Measurements from ENCODE around the gene RASGRP4.

Gene RASGRP4

DNA sequence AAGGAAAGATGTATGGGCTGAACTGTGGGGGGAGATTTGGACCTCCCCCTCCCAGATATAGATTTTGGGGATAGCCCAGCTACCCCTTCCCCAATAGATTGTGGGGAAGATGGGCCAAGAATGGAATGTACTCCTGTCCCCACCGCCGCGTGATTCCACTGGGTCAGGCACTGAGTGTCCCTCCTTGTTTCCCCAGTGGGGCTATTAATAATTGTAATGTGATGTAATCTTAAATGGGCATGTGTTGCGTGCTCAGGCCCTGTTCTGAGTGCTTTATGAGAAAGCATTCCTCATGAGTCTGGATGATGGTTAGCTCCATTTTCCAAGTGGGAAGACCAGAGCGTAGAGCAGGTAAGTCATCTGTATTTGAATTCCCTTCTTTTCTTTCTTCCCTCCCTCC, 50.3 kb downstream of the RASGRP4 start (continued):
- TF ChIP-seq PBX3 (CRISPR knock-in tag; IDR thresholded peaks at IDR 0.05) (no peak), ZNF335 (tag by site-specific recombination; conservative IDR thresholded peaks at IDR 0.05) (no peak), ZNF510 (tag by site-specific recombination; IDR thresholded peaks at IDR 0.05; ENCODE audit: insufficient replicate concordance) (no peak), ELK4 (IDR thresholded peaks at IDR 0.05; ENCODE audit: borderline replicate concordance, low read depth, low read length) (no peak), KLF10 (tag by site-specific recombination; IDR thresholded peaks at IDR 0.05) (no peak), ZBTB26 (tag by site-specific recombination; optimal IDR thresholded peaks at IDR 0.05) (no peak), ZNF223 (tag by site-specific recombination; IDR thresholded peaks at IDR 0.05) (no peak), EGR2 (tag by site-specific recombination; IDR thresholded peaks at IDR 0.05; ENCODE audit: low read depth) (no peak), ZSCAN30 (tag by site-specific recombination; IDR thresholded peaks at IDR 0.05) (no peak), ZNF48 (tag by site-specific recombination; IDR thresholded peaks at IDR 0.05) (no peak), ZNF394 (tag by site-specific recombination; IDR thresholded peaks at IDR 0.05; ENCODE audit: borderline replicate concordance) (no peak), FEZF1 (tag by site-specific recombination; IDR thresholded peaks at IDR 0.05) (no peak), BCL11A (tag by site-specific recombination; IDR thresholded peaks at IDR 0.05; ENCODE audit: low read depth) (no peak), ZNF561 (tag by site-specific recombination; IDR thresholded peaks at IDR 0.05; ENCODE audit: borderline replicate concordance) (0 out of 2 replicates have a peak, but pooled peaks have one; percentile 7), ZNF138 (tag by site-specific recombination; IDR thresholded peaks at IDR 0.05; ENCODE audit: borderline replicate concordance) (no peak), ZNF776 (tag by site-specific recombination; IDR thresholded peaks at IDR 0.05; ENCODE audit: borderline replicate concordance) (no peak), ZNF677 (tag by site-specific recombination; IDR thresholded peaks at IDR 0.05) (no peak), ZNF19 (tag by site-specific recombination; IDR thresholded peaks at IDR 0.05; ENCODE audit: low read depth) (no peak), ZNF426 (tag by site-specific recombination; IDR thresholded peaks at IDR 0.05) (no peak), ZNF23 (tag by site-specific recombination; IDR thresholded peaks at IDR 0.05; ENCODE audit: borderline replicate concordance) (no peak), ZSCAN5A (tag by site-specific recombination; IDR thresholded peaks at IDR 0.05) (no peak), ZNF777 (tag by site-specific recombination; IDR thresholded peaks at IDR 0.05; ENCODE audit: borderline replicate concordance) (no peak), ZNF184 (tag by site-specific recombination; IDR thresholded peaks at IDR 0.05) (no peak), ZNF571 (tag by site-specific recombination; IDR thresholded peaks at IDR 0.05) (no peak)
- TF ChIP-seq, protein P1, sequence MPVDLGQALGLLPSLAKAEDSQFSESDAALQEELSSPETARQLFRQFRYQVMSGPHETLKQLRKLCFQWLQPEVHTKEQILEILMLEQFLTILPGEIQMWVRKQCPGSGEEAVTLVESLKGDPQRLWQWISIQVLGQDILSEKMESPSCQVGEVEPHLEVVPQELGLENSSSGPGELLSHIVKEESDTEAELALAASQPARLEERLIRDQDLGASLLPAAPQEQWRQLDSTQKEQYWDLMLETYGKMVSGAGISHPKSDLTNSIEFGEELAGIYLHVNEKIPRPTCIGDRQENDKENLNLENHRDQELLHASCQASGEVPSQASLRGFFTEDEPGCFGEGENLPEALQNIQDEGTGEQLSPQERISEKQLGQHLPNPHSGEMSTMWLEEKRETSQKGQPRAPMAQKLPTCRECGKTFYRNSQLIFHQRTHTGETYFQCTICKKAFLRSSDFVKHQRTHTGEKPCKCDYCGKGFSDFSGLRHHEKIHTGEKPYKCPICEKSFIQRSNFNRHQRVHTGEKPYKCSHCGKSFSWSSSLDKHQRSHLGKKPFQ (tag by site-specific recombination; IDR thresholded peaks at IDR 0.05) = no peak
- TF ChIP-seq, protein P2, sequence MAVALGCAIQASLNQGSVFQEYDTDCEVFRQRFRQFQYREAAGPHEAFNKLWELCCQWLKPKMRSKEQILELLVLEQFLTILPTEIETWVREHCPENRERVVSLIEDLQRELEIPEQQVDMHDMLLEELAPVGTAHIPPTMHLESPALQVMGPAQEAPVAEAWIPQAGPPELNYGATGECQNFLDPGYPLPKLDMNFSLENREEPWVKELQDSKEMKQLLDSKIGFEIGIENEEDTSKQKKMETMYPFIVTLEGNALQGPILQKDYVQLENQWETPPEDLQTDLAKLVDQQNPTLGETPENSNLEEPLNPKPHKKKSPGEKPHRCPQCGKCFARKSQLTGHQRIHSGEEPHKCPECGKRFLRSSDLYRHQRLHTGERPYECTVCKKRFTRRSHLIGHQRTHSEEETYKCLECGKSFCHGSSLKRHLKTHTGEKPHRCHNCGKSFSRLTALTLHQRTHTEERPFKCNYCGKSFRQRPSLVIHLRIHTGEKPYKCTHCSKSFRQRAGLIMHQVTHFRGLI (tag by site-specific recombination; IDR thresholded peaks at IDR 0.05) = no peak
- TF ChIP-seq, protein P3, sequence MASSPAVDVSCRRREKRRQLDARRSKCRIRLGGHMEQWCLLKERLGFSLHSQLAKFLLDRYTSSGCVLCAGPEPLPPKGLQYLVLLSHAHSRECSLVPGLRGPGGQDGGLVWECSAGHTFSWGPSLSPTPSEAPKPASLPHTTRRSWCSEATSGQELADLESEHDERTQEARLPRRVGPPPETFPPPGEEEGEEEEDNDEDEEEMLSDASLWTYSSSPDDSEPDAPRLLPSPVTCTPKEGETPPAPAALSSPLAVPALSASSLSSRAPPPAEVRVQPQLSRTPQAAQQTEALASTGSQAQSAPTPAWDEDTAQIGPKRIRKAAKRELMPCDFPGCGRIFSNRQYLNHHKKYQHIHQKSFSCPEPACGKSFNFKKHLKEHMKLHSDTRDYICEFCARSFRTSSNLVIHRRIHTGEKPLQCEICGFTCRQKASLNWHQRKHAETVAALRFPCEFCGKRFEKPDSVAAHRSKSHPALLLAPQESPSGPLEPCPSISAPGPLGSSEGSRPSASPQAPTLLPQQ (tag by site-specific recombination; IDR thresholded peaks at IDR 0.05) = peak; percentile 100
- TF ChIP-seq, protein P4, sequence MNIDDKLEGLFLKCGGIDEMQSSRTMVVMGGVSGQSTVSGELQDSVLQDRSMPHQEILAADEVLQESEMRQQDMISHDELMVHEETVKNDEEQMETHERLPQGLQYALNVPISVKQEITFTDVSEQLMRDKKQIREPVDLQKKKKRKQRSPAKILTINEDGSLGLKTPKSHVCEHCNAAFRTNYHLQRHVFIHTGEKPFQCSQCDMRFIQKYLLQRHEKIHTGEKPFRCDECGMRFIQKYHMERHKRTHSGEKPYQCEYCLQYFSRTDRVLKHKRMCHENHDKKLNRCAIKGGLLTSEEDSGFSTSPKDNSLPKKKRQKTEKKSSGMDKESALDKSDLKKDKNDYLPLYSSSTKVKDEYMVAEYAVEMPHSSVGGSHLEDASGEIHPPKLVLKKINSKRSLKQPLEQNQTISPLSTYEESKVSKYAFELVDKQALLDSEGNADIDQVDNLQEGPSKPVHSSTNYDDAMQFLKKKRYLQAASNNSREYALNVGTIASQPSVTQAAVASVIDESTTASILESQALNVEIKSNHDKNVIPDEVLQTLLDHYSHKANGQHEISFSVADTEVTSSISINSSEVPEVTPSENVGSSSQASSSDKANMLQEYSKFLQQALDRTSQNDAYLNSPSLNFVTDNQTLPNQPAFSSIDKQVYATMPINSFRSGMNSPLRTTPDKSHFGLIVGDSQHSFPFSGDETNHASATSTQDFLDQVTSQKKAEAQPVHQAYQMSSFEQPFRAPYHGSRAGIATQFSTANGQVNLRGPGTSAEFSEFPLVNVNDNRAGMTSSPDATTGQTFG (tag by site-specific recombination; IDR thresholded peaks at IDR 0.05; ENCODE audit: borderline replicate concordance) = no peak
